ENCODE measurements around the gene TMEM200C.
"Not testable (repeated sequence)": the region's sequence is repeated elsewhere in the genome, so short reads cannot be mapped to it uniquely, and the experiment has no call there.

Gene TMEM200C

GRCh38 chr18:5891184-5891853 lies 4.0 kb downstream of the TMEM200C start:
- DNase-seq = no peak

DNA sequence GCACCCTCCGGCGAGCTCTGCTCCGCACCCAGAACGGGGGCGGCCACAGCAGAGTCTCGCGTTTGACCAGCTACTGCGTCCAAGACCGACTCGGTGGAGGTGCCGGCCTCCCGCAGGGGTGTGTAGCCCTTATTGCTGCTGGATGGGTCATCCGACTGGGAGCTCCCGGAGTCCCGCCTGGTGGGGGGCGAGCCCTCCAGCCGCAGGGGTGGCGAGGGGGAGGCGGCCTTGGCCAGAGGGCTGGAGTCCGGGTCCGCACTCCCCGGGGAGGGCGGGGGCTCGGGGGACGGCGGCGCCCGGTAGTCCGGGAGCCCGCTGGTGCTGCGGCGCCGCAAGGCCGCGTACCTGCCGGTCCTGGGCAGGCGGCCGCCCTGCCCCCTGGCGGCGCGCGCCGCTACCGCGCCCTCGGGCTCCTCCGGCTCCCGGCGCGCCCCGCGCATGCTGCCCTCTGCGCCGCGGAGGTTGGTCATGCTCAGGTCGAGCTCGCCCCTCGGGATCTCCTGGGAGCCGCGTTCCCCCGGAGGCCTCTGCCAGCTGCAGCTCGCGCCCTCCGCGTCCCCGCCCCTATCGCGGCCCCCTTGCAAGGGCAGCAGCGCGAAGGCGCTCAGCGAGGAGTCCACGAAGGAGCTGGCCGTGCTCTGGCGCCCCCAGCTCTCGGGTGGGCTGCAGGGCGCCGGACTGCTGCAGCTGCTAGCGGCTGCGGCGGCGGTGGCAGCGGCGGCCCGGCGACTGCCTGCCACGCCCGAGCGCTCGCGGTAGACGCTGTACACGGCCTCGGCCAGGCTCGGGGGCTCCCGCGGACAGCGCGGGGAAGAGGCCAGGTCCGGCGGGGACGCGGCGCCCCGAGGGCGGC lies 4.8 kb downstream of the TMEM200C start:
- no peak for DNase-seq

DNA sequence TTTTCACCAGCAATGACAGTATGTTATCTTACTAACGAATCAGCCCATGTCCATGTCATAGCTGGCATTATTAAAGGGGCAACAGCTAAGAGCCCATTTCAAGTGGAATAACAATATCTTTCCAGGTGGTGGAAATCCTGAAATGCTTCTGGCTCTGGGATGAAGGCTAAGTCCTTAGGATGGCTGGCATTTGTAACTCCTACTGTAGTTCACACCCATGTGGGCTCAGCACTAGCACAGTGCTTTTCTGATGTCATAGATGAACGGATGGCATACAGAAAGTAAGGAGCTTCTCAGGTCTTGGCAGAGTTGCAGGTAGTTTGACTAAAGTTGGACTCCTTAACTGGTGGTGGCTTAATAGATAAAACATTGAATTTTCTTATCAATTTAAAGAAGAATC lies 10.0 kb downstream of the TMEM200C start:
- no peak for DNase-seq

DNA sequence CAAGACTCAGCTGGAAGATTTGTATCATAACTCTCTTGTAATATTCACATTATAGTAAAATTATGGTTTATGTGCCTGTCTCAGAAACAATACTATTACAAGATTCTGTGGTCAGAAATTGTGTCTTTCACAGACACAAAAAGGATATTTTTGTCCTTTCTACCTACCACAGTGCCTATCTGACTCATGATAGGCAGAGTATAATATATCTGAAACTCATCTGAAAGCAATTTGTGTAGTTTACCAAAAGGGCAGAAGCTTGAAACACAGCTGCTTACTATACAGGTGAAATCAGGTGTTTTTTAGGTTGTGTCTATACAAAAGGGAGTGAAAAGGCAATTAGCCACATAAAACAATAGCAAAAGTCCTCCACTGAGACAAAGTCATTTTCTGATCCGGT lies 10.9 kb downstream of the TMEM200C start:
- DNase-seq = no peak

DNA sequence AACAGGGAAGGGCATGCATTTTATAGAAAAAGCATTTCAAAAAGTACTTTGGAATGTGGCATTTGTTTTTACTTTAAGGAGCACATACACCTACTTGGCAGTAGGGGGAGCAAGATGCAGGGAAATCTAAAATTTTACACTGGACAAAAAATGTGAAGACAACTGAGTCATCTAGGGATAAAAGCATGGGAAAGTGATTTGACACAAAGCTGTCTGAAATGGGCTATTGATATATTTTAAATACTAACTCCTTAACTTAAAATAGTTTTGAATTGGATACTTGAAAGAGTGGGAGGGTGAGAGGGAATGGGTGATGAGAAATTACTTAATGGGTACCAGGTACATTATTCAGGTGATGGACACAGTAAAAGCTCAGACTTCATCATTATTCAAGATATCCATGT lies 15.8 kb downstream of the TMEM200C start:
- DNase-seq = no peak

GRCh38 chr18:5876891-5877290 lies 18.4 kb downstream of the TMEM200C start:
- no peak for DNase-seq

DNA sequence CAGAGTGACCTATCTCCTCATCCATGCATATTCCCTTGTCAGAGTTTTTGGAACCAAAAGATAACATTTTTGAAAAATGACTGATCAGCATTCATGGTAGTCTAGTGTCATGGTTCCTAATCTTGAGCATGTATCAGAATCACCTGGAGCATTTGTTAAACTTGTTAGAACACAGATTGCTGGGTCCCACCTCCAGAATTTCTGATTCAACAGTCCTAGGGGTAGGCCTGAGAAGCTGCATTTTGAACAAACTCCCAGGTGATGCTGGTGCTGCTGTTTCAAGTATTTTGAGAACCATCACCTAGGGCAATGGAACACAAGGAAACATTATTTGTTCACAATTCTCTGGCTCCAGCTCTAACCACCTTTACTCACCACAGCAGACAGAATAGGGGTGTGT lies 21.0 kb downstream of the TMEM200C start:
- DNase-seq = no peak

GRCh38 chr18:5872886-5873285 lies 22.4 kb downstream of the TMEM200C start:
- DNase-seq = no peak

DNA sequence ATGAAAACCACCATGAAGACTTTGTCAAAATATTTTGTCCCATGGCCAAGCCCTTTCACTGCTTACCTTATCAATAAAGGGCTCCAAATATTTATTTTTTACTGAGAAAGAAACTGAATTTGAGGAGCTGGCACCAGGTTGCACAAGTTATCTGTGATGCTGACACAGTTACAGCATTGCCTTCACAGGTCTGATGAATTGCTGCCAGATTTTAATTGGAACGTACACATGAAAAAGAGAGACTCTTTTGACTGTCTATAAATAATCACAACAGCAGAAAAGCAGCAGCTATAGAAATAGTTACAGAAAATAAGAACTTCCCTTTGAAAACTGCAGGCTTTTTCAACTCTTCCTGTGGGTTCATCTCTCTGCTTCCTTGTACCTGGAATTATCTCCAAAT lies 23.9 kb downstream of the TMEM200C start:
- no peak for DNase-seq

GRCh38 chr18:5868218-5868854 lies 27.0 kb downstream of the TMEM200C start:
- DNase-seq = no peak

DNA sequence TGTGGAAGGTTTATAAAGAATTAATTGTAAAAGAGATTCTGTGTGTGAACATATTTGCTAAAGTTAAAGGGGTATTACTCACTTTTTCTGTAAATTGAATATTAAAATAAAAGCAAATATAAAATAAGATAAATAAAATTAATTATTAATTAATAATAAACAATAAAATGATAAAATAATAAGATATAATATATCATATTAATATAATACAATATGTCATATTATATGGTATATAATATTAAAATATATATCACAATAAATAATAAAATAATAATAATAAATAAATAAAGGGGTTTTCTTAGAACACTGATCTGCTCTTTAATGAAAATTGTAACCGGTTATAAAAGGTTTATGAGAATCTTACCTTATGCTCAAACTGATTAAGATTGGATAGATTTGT lies 29.8 kb downstream of the TMEM200C start:
- no peak for DNase-seq

DNA sequence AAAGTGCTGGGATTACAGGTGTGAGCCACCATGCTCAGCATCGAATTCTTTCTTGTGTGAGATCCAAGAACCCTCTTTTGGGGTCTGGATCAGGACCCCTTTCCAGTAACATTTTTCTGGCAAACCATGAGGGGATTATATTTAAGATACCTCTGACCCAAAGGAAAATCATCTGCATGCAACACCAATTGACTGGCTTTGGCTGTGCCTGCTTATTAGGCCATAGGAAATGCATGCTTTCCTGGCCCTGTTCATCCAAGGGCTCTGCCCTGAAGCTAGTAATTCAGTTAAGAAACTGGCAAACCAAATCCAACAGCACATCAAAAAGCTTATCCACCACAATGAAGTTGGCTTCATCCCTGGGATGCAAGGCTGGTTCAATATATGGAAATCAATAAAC lies 33.2 kb downstream of the TMEM200C start:
- DNase-seq = not testable (repeated sequence)

- DNase-seq = no peak
Observed at GRCh38 chr18:5857180-5857579, 38.1 kb downstream of the TMEM200C start.

DNA sequence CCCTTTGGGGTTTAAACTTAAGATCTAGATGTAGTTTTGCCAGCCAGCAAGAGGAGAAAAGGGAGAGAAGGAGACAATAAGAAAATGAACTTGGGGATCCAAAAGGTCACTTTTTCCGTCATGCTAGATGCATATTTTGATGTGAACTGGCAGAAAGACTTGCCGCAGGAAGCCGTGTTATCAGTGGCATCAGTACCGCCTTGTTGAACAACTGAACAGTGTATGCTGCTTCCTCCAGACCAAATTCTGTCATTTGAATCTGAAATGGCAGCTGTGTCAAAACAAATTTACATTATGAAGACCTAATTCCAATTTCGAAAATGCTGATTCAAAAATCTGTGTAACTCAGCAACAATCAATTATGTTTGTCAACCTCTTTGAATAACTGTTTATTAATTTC lies 42.1 kb downstream of the TMEM200C start:
- DNase-seq = no peak

DNA sequence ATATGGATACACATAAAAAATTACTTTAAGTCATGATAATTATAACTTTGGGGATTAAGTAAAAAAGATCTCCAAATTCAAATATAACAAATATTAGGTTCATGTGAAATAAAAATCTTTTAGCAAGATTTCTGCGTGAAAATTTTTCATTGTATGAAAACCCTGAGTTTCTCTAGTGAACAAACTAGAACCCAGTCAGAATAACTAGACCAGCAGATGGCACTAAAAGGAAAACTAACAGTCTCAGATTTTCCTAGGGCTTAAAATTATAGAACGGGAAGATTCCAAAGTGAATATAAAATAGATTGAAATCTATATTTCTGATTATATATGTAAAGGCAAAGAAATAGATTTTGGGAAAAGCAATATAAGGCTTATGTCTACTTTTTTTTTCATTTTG lies 43.3 kb downstream of the TMEM200C start:
- no peak for DNase-seq

DNA sequence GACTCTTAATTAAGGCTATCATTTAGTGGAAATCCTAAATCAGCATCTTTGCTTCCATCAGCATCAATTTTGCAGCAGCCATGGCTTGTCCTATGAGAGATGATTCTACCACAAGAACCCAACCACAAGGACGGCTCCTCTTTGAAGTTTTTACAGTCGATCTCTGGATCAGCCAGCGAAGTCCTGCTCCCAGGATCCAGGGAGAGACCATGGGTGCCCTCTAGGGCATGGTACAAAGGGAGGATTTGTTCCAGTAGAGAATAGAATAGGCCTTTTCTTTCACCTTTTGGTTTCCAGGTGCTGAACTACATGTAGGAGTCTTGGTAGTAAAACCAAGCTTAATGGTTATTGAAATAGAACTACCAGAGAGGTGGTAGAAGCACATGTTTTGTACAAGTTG lies 52.7 kb downstream of the TMEM200C start:
- DNase-seq = no peak

DNA sequence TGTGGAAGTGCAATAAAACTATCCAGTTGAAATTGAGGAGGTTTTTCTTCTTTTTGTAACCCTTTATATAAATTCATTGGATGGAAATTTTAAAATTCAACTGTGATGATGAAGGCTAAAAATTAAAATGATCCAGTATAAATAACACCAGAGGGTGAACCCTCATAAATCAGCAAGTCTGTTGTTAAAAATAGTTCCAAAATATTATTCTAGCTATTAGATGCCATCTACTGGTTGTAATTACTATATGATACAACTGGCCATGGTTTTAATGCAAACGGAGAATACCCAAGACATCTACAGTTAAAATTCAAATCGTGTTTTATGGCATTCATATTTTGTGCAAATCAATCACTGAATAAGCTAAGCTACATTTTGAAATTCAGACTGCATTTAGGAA lies 53.8 kb downstream of the TMEM200C start:
- no peak for DNase-seq

GRCh38 chr18:5840547-5840946 lies 54.8 kb downstream of the TMEM200C start:
- no peak for DNase-seq

- DNase-seq = no peak
Observed at GRCh38 chr18:5840025-5840424, 55.3 kb downstream of the TMEM200C start.

DNA sequence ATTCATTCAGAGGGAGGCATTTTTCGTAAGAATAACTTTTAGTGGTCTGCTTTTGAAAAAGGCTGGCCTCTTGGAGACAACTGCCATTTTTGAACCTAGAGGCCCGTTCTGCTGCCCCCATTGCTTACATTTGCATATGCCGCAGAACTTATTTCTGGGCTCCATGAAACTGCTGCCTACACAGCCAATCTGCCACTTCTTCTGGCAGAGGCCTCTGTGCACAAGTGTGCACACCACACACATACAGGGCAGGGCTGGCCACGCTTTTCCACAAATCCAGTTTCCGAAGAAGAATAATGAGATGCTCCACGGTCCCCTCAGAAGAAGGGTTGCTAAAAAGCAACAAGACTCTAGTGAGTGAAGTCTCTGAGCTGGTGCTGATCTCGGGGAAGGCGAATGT lies 56.2 kb downstream of the TMEM200C start:
- DNase-seq = no peak

Data from CD4-positive, alpha-beta T cell treated with Interleukin-15 for 1 hour (primary cell).